IMR-90 (cell line): ENCODE measurements around the gene CMTM7. TPM values are rescaled to one million over a fixed set of nuclear protein-coding genes. Genes with fewer than 3 reads are reported as not detected.

Experiments used
- ATAC-seq: fragments of 200-7000 bp; cut with Tn5 transposase; 2 replicates; pipeline ENCODE4 v1.9.1; 2020; ENCODE audit warnings: low read depth, mild to moderate bottlenecking, moderate library complexity
- BruUV-seq: library from RNA; stranded (reverse); fragments of 400-500 nt; replicated peaks from 2 replicates; lab custom pipeline; 2021; lab: Mats Ljungman, UMichigan
- CTCF ChIA-PET: fragments of 300-600 bp; formaldehyde crosslinking; extraction: SDS; loops from one replicate; lab custom pipeline; 2021; ENCODE audit warnings: antibody characterized with exemption; lab: Yijun Ruan, JAX
- POLR2A ChIA-PET: fragments of 300-600 bp; sonication (Branson Sonifier 250); formaldehyde crosslinking; loops from one replicate; lab custom pipeline; 2022; ENCODE audit warnings: antibody characterized with exemption; ENCODE audit not compliant: unreplicated experiment; lab: Charles Lee
- DNase-seq: peaks from one replicate; pipeline ENCODE4 v3.0.0; 2013
- H2AFZ ChIP-seq: replicated peaks from 2 replicates; pipeline ENCODE3; 2013; ENCODE audit warnings: low read length, mild to moderate bottlenecking; ENCODE audit not compliant: poor library complexity
- H2AK5ac ChIP-seq: 2 replicates; pipeline ENCODE4 v1.6.1; 2013; ENCODE audit warnings: low read depth, low read length, inconsistent platforms
- H2AK9ac ChIP-seq: replicated peaks from 2 replicates; pipeline ENCODE3; 2013; ENCODE audit warnings: mild to moderate bottlenecking, low read depth, low read length, moderate library complexity; ENCODE audit not compliant: poor library complexity
- H2BK120ac ChIP-seq: 2 replicates; pipeline ENCODE4 v1.6.1; 2013; ENCODE audit warnings: low read depth, low read length, inconsistent platforms
- H2BK15ac ChIP-seq: 3 replicates; pipeline ENCODE4 v1.6.1; 2013; ENCODE audit warnings: low read depth, low read length, inconsistent platforms
- H2BK20ac ChIP-seq: 2 replicates; pipeline ENCODE4 v1.6.1; 2013; ENCODE audit warnings: low read depth, mild to moderate bottlenecking, inconsistent platforms, low read length, moderate library complexity
- H2BK5ac ChIP-seq: 2 replicates; pipeline ENCODE4 v1.6.1; 2013; ENCODE audit warnings: mild to moderate bottlenecking, low read depth, low read length, inconsistent platforms; ENCODE audit not compliant: poor library complexity, severe bottlenecking
- H3K14ac ChIP-seq: replicated peaks from 2 replicates; pipeline ENCODE4 v1.6.1; 2013; ENCODE audit warnings: low read depth, low read length, inconsistent platforms
- H3K18ac ChIP-seq: 2 replicates; pipeline ENCODE4 v1.6.1; 2013; ENCODE audit warnings: low read depth, low read length, control low read depth
- H3K23ac ChIP-seq: 2 replicates; pipeline ENCODE4 v1.6.1; 2013; ENCODE audit warnings: low read depth, low read length, inconsistent platforms
- H3K27ac ChIP-seq: 2 replicates; pipeline ENCODE4 v1.5.1; 2013; ENCODE audit warnings: mild to moderate bottlenecking, control low read depth, low read length; ENCODE audit not compliant: insufficient read depth
- H3K27me3 ChIP-seq: 2 replicates; pipeline ENCODE4 v1.6.1; 2013; ENCODE audit warnings: low read length; ENCODE audit not compliant: control insufficient read depth, insufficient read depth
- H3K36me3 ChIP-seq: 2 replicates; pipeline ENCODE4 v1.6.1; 2013; ENCODE audit warnings: low read length, mixed read lengths; ENCODE audit not compliant: control insufficient read depth, insufficient read depth
- H3K4ac ChIP-seq: 2 replicates; pipeline ENCODE4 v1.6.1; 2013; ENCODE audit warnings: low read depth, low read length, inconsistent platforms
- H3K4me1 ChIP-seq: 2 replicates; pipeline ENCODE4 v1.6.1; 2013; ENCODE audit warnings: low read length, mixed read lengths; ENCODE audit not compliant: control insufficient read depth, insufficient read depth
- H3K4me2 ChIP-seq: 2 replicates; pipeline ENCODE4 v1.6.1; 2013; ENCODE audit warnings: low read depth, mild to moderate bottlenecking, control low read depth, low read length, moderate library complexity
- H3K4me3 ChIP-seq: 2 replicates; pipeline ENCODE4 v1.5.1; 2013; ENCODE audit warnings: low read depth, mild to moderate bottlenecking, control low read depth, low read length, moderate library complexity; ENCODE audit not compliant: insufficient read depth
- H3K56ac ChIP-seq: 2 replicates; pipeline ENCODE4 v1.6.1; 2013; ENCODE audit warnings: low read length, inconsistent platforms; ENCODE audit not compliant: insufficient read depth; ENCODE audit errors: extremely low read depth
- H3K79me1 ChIP-seq, 2 experiments: 2 replicates each; pipeline ENCODE4 v1.6.1; 2013; ENCODE audit warnings: low read length in 2 of 2, inconsistent platforms in 1 of 2, low read depth in 1 of 2
- H3K9ac ChIP-seq: 2 replicates; pipeline ENCODE4 v1.6.1; 2013; ENCODE audit warnings: low read depth, low read length, control low read depth
- H3K9me1 ChIP-seq: 2 replicates; pipeline ENCODE4 v1.6.1; 2013; ENCODE audit warnings: low read length, inconsistent platforms; ENCODE audit not compliant: insufficient read depth
- H3K9me3 ChIP-seq: 2 replicates; pipeline ENCODE4 v1.6.1; 2013; ENCODE audit warnings: low read length; ENCODE audit not compliant: control insufficient read depth, insufficient read depth
- H4K20me1 ChIP-seq: 2 replicates; pipeline ENCODE4 v1.6.1; 2013; ENCODE audit warnings: low read length, inconsistent platforms; ENCODE audit not compliant: insufficient read depth
- H4K5ac ChIP-seq: 2 replicates; pipeline ENCODE4 v1.6.1; 2013; ENCODE audit warnings: mild to moderate bottlenecking, low read depth, low read length, control low read depth
- H4K8ac ChIP-seq, 2 experiments: 2 replicates each; pipeline ENCODE4 v1.6.1; 2013; ENCODE audit warnings: low read depth in 2 of 2, low read length in 2 of 2, control low read depth in 1 of 2, inconsistent platforms in 1 of 2
- H4K91ac ChIP-seq: 2 replicates; pipeline ENCODE4 v1.6.1; 2013; ENCODE audit warnings: low read depth, low read length, inconsistent platforms; ENCODE audit not compliant: insufficient read depth
- BHLHE40 ChIP-seq: fragments of 150-350 bp; IDR thresholded peaks from 2 replicates; pipeline ENCODE4 v1.6.1; 2016; ENCODE audit warnings: mild to moderate bottlenecking, low read depth, low read length
- CEBPB ChIP-seq: IDR thresholded peaks from 2 replicates; pipeline ENCODE4 v1.6.1; 2012; ENCODE audit warnings: low read depth, low read length, improper control_type of control experiment
- CHD1 ChIP-seq: IDR thresholded peaks from 2 replicates; pipeline ENCODE4 v1.6.1; 2012; ENCODE audit warnings: low read depth, low read length, improper control_type of control experiment
- CTCF ChIP-seq: conservative IDR thresholded peaks from 2 replicates; pipeline ENCODE4 v1.5.1; 2012; ENCODE audit warnings: mild to moderate bottlenecking, low read depth, low read length, improper control_type of control experiment
- ELK1 ChIP-seq: fragments of 150-350 bp; IDR thresholded peaks from 2 replicates; pipeline ENCODE4 v1.6.1; 2016; ENCODE audit warnings: low read depth, mild to moderate bottlenecking, low read length, moderate library complexity, borderline replicate concordance
- FOS ChIP-seq: fragments of 150-350 bp; IDR thresholded peaks from 2 replicates; pipeline ENCODE4 v1.6.1; 2016; ENCODE audit warnings: low read depth, low read length
- MAFK ChIP-seq: IDR thresholded peaks from 2 replicates; pipeline ENCODE4 v1.6.1; 2012; ENCODE audit warnings: low read depth, low read length, improper control_type of control experiment
- MAZ ChIP-seq: IDR thresholded peaks from 2 replicates; pipeline ENCODE4 v1.6.1; 2012; ENCODE audit warnings: low read depth, mild to moderate bottlenecking, low read length, improper control_type of control experiment, moderate library complexity, borderline replicate concordance
- MXI1 ChIP-seq: IDR thresholded peaks from 2 replicates; pipeline ENCODE4 v1.6.1; 2012; ENCODE audit warnings: low read depth, mild to moderate bottlenecking, low read length, moderate library complexity, borderline replicate concordance
- NFE2L2 ChIP-seq: fragments of 150-350 bp; IDR thresholded peaks from 2 replicates; pipeline ENCODE4 v1.6.1; 2016; ENCODE audit warnings: low read depth, mild to moderate bottlenecking, low read length
- POLR2A ChIP-seq: IDR thresholded peaks from 2 replicates; pipeline ENCODE4 v1.6.1; 2012; ENCODE audit warnings: mild to moderate bottlenecking, low read depth, low read length
- RAD21 ChIP-seq: IDR thresholded peaks from 2 replicates; pipeline ENCODE4 v1.6.1; 2012; ENCODE audit warnings: low read length, improper control_type of control experiment
- RCOR1 ChIP-seq: IDR thresholded peaks from 2 replicates; pipeline ENCODE4 v1.6.1; 2012; ENCODE audit warnings: mild to moderate bottlenecking, low read length, improper control_type of control experiment; ENCODE audit not compliant: insufficient replicate concordance
- RFX5 ChIP-seq: IDR thresholded peaks from 2 replicates; pipeline ENCODE4 v1.8.0; 2012; ENCODE audit warnings: low read depth, mild to moderate bottlenecking, low read length, moderate library complexity
- SMC3 ChIP-seq: fragments of 150-350 bp; IDR thresholded peaks from 2 replicates; pipeline ENCODE4 v1.6.1; 2016; ENCODE audit warnings: low read depth, mild to moderate bottlenecking, antibody characterized with exemption, low read length, moderate library complexity
- WGBS, 2 experiments: methylation state at CpG; one replicate each; pipeline versions ENCODE4 v1.1.5 to v1.1.7; 2013; ENCODE audit warnings: missing lambda C conversion rate in 2 of 2; ENCODE audit not compliant: insufficient read length in 1 of 2; ENCODE audit errors: extremely low coverage in 2 of 2; 5-methylcytosine and 5-hydroxymethylcytosine counted together
- dilution Hi-C: fragments of 300-500 bp; cut with HindIII; formaldehyde crosslinking; loops from one replicate; pipeline ENCODE4 v1.14.3; 2018; ENCODE audit warnings: low sequenced_read_pairs; ENCODE audit not compliant: unreplicated experiment
- in situ Hi-C: fragments of 300-500 bp; cut with MboI; formaldehyde crosslinking; loops from 3 replicates; pipeline ENCODE4 v1.14.3; 2019; ENCODE audit warnings: low sequenced_read_pairs, inconsistent platforms, mixed read lengths
- intact Hi-C: fragments of 100-400 bp; cut with micrococcal nuclease; formaldehyde crosslinking; loops from 2 replicates; pipeline ENCODE4 v1.10.0; 2022
- polyA plus RNA-seq, 3 experiments: library from polyadenylated mRNA; depleted of rRNA; stranded (reverse); fragments of >200 nt; gene quantifications; 2 replicates each; pipeline ENCODE4 v1.2.3, GENCODE V29; 2012; ENCODE audit warnings: low replicate concordance in 1 of 3
- total RNA-seq: library from RNA; depleted of rRNA; stranded (reverse); fragments of >200 nt; gene quantifications from 2 replicates; pipeline ENCODE4 v1.2.3, GENCODE V29; 2012
- TF ChIP-seq, protein P1 (sequence below): fragments of 150-350 bp; IDR thresholded peaks from 2 replicates; pipeline ENCODE4 v1.6.1; 2017; ENCODE audit warnings: mild to moderate bottlenecking, antibody characterized with exemption, low read length, low read depth

The CMTM7 gene
- total and polyA plus RNA-seq, 2 of the 4 experiments (the other 2 are of a cell fraction): 3.4 to 31.4 TPM

DNA sequence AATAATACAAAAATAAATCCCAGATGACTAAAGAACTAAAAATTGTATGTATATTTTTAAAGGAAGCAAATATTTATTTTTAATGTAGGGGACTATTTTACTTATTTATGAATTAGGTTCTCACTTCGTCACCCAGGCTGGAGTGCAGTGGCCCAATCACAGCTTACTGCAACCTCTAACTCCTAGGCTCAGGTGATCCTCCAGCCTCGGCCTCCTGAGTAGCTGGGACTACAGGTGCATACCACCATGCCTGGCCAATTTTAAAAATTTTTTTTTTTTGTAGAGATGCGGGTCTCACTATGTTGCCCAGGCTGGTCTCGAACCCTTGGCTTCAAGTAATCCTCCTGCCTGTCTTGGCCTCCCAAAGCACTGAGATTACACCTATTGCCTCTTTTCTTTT lies 42.6 kb downstream of the CMTM7 start:
- dilution Hi-C loops: no loop called here
- peaks cover 5% of the 10 kb centered on the region; the same call in 1 of the 2 replicates for H3K4me1 ChIP-seq
- H3K23ac ChIP-seq: no peak overlapping the region
- no peak overlapping the region for H2AK5ac ChIP-seq
- no CpG with 5 or more reads among the region's 4 CpGs for WGBS, 2 experiments
- no peaks in the 10 kb centered on the region for H3K9me3 ChIP-seq
- in situ Hi-C loops: no loop called here
- H3K4me3 ChIP-seq: no peak overlapping the region
- H3K18ac ChIP-seq: no peak overlapping the region
- H3K4me2 ChIP-seq: no peak overlapping the region
- no peak overlapping the region for H3K27ac ChIP-seq
- no peak overlapping the region for H3K4ac ChIP-seq
- no peak overlapping the region for H2BK5ac ChIP-seq
- TF ChIP-seq RFX5 (no peak), POLR2A (no peak), CHD1 (no peak), MXI1 (no peak), MAFK (no peak), MAZ (no peak), FOS (no peak), ELK1 (no peak), SMC3 (no peak), CEBPB (no peak), RCOR1 (no peak), CTCF (no peak), BHLHE40 (no peak), NFE2L2 (no peak), RAD21 (no peak)
- TF ChIP-seq, protein P1, sequence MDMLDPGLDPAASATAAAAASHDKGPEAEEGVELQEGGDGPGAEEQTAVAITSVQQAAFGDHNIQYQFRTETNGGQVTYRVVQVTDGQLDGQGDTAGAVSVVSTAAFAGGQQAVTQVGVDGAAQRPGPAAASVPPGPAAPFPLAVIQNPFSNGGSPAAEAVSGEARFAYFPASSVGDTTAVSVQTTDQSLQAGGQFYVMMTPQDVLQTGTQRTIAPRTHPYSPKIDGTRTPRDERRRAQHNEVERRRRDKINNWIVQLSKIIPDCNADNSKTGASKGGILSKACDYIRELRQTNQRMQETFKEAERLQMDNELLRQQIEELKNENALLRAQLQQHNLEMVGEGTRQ: no peak
- H3K56ac ChIP-seq: no peak overlapping the region
- H4K5ac ChIP-seq: no peak overlapping the region
- no TSS peak for BruUV-seq
- ChIA-PET POLR2A (no interaction called here), CTCF (no interaction called here)
- no peak overlapping the region for H2BK20ac ChIP-seq
- intact Hi-C loops: no loop called here
- no peak overlapping the region for H2AFZ ChIP-seq
- H3K9ac ChIP-seq: no peak overlapping the region
- H3K9me1 ChIP-seq: 0 out of 2 replicates have a peak, but pooled peaks cover 6% of the 10 kb centered on the region
- H2AK9ac ChIP-seq: no peak overlapping the region
- H4K20me1 ChIP-seq: peaks cover 8% of the 10 kb centered on the region
- no peaks in the 10 kb centered on the region for H3K27me3 ChIP-seq
- no peak overlapping the region for H2BK15ac ChIP-seq
- ATAC-seq (no peak), DNase-seq (no peak)
- H3K79me1 ChIP-seq: peaks cover 0 to 32% of the 10 kb centered on the region in 2 experiments
- no peak overlapping the region for H4K91ac ChIP-seq
- H4K8ac ChIP-seq: no peak overlapping the region
- no peaks in the 10 kb centered on the region for H3K36me3 ChIP-seq
- H3K14ac ChIP-seq: no peak overlapping the region
- no peak overlapping the region for H2BK120ac ChIP-seq
